Upper lobe of right lung (tissue), 1 donor: Measurements from ENCODE around the gene SPEM2. TPM values are rescaled to one million over a fixed set of nuclear protein-coding genes. Genes with fewer than 3 reads are reported as not detected.

Experiments
- ATAC-seq: fragments of 200-7000 bp; cut with Tn5 transposase; one replicate; pipeline ENCODE4 v1.9.1; 2020; ENCODE audit warnings: mild to moderate bottlenecking, moderate library complexity
- DNase-seq: peaks from one replicate; pipeline ENCODE4 v3.0.0-alpha.2; 2020
- H3K27ac ChIP-seq: fragments of 200-600 bp; one replicate; pipeline ENCODE4 v1.8.0; 2022
- H3K27me3 ChIP-seq: fragments of 200-600 bp; one replicate; pipeline ENCODE4 v1.8.0; 2022; ENCODE audit warnings: mild to moderate bottlenecking
- H3K36me3 ChIP-seq: fragments of 200-600 bp; one replicate; pipeline ENCODE4 v1.8.0; 2022
- H3K4me1 ChIP-seq: fragments of 200-600 bp; one replicate; pipeline ENCODE4 v1.8.0; 2022
- H3K4me3 ChIP-seq: fragments of 200-600 bp; one replicate; pipeline ENCODE4 v1.8.0; 2022; ENCODE audit warnings: mild to moderate bottlenecking
- H3K9me3 ChIP-seq: fragments of 200-600 bp; one replicate; pipeline ENCODE4 v1.8.0; 2022
- CTCF ChIP-seq: fragments of 200-600 bp; IDR thresholded peaks from one replicate; pipeline ENCODE4 v1.8.0; 2022; ENCODE audit warnings: antibody characterized with exemption
- intact Hi-C: fragments of 100-400 bp; cut with DNase I; formaldehyde crosslinking; loops from one replicate; pipeline ENCODE4 v1.11.0; 2022
- total RNA-seq: library from RNA; stranded (reverse); fragmentation: NEBNext Ultra II Directional; extraction: Animal tissue kit (Norgen Biotek cat#: 25700); gene quantifications from one replicate; pipeline ENCODE4 v1.2.1, GENCODE V29; 2021
- donor health status: DM: no; HTN: yes; CAD: no; lungs with severe emphysema.

The SPEM2 gene
- total RNA-seq, 1 donor from 2014 or later, result not detected

- Histone ChIP-seq H3K27me3 (no peaks in the 10 kb centered on the region), H3K9me3 (no peaks in the 10 kb centered on the region), H3K4me3 (no peak overlapping the region), H3K4me1 (no peaks in the 10 kb centered on the region), H3K27ac (no peak overlapping the region), H3K36me3 (no peaks in the 10 kb centered on the region)
- intact Hi-C loops, result no loop called here
- no peak for TF ChIP-seq CTCF
- DNase-seq, result no peak
- peak; percentile 6 for ATAC-seq
These were observed 1.6 kb downstream of the SPEM2 start for GRCh38 chr17:7426896-7427489.

- Histone ChIP-seq H3K27me3 (no peaks in the 10 kb centered on the region), H3K27ac (no peak overlapping the region), H3K4me1 (no peaks in the 10 kb centered on the region), H3K36me3 (no peaks in the 10 kb centered on the region), H3K4me3 (no peak overlapping the region), H3K9me3 (no peaks in the 10 kb centered on the region)
- ATAC-seq (no peak), DNase-seq (no peak)
- intact Hi-C loops, result no loop called here
- no peak for TF ChIP-seq CTCF
These were observed 2.1 kb downstream of the SPEM2 start for GRCh38 chr17:7427549-7427948.

- no peak for ATAC-seq
- TF ChIP-seq CTCF, result no peak
- Histone ChIP-seq H3K4me1 (no peaks in the 10 kb centered on the region), H3K4me3 (no peak within 1 kb of the TSS), H3K27ac (no peak within 1 kb of the TSS), H3K27me3 (no peaks in the 10 kb centered on the region), H3K9me3 (no peaks in the 10 kb centered on the region), H3K36me3 (no peaks in the 10 kb centered on the region)
- no peak for DNase-seq
- intact Hi-C loops, result no loop called here
These were observed 3.1 kb downstream of the SPEM2 start, which contains the start of gene SPEM3 for GRCh38 chr17:7428557-7428956. SPEM3 (plus strand) TSS chr17:7428857; CDS start chr17:7428903, 46 bp downstream.

DNA sequence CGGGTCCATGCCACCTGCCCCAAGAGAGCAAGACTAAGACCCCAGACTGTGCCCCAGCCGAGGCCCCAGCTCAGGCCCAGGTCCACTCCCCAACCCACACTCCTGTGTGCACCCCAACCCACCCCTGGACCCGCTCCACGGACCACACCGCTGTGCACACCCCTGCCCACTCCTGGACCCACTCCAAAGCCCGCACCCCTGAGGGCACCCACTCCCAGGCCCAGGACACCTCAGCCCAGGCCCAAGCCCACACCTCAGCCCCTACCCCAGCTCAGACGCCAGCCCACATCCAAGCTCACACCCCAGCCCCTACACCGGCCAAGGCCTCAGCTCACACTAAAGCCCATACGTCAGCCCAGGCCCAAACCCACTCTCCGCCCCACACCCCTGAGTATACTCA lies 4.3 kb downstream of the SPEM2 start:
- Histone ChIP-seq H3K36me3 (no peaks in the 10 kb centered on the region), H3K27me3 (no peaks in the 10 kb centered on the region), H3K27ac (no peak overlapping the region), H3K4me3 (no peak overlapping the region), H3K9me3 (no peaks in the 10 kb centered on the region), H3K4me1 (no peaks in the 10 kb centered on the region)
- TF ChIP-seq CTCF, result no peak
- ATAC-seq (peak; percentile 6), DNase-seq (no peak)
- intact Hi-C loops, result no loop called here

DNA sequence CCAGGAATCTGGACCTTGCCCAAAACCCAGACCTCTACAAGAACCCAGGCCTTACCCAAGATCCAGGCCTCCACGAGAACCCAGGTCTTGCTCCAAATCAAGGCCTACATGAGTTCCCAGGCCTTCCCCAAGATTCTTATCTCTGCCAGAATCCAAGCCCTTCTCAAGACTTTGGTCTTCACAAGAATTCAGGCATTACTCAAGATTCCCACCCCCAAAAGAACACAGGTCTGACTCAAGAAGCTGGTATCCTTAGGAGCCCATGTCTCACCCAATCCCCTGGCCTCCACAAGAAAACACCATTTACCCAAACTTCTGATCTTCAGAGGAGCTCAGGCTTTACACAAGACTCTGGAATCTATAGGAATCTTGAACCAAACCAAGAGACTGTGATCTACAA lies 5.8 kb downstream of the SPEM2 start:
- intact Hi-C loops, result no loop called here
- no peak for TF ChIP-seq CTCF
- Histone ChIP-seq H3K4me3 (no peak overlapping the region), H3K9me3 (no peaks in the 10 kb centered on the region), H3K27me3 (no peaks in the 10 kb centered on the region), H3K27ac (no peak overlapping the region), H3K36me3 (no peaks in the 10 kb centered on the region), H3K4me1 (peaks cover 8% of the 10 kb centered on the region)
- ATAC-seq (no peak), DNase-seq (no peak)

GRCh38 chr17:7432296-7432695 lies 6.9 kb downstream of the SPEM2 start:
- ATAC-seq, result no peak
- no peak for TF ChIP-seq CTCF
- H3K4me3 ChIP-seq, result no peak overlapping the region
- H3K27me3 ChIP-seq, result no peaks in the 10 kb centered on the region
- no peak overlapping the region for H3K27ac ChIP-seq
- H3K4me1 ChIP-seq, result peaks cover 17% of the 10 kb centered on the region
- H3K9me3 ChIP-seq, result no peaks in the 10 kb centered on the region
- H3K36me3 ChIP-seq, result no peaks in the 10 kb centered on the region
- intact Hi-C loops, result no loop called here
- no peak for DNase-seq
